GM21381 (cell line): Measurements from ENCODE around the gene DTL.

Source experiments
- ATAC-seq: cut with Tn5 transposase; IDR thresholded peaks from one replicate; pipeline ENCODE4 v1.9.1; 2021; ENCODE audit warnings: mild to moderate bottlenecking, moderate library complexity; ENCODE audit not compliant: unreplicated experiment

Gene DTL

GRCh38 chr1:212089560-212090163 is 54.1 kb downstream of the DTL start:
- no peak for ATAC-seq

GRCh38 chr1:212091438-212092121 is 56.0 kb downstream of the DTL start:
- ATAC-seq = no peak

DNA sequence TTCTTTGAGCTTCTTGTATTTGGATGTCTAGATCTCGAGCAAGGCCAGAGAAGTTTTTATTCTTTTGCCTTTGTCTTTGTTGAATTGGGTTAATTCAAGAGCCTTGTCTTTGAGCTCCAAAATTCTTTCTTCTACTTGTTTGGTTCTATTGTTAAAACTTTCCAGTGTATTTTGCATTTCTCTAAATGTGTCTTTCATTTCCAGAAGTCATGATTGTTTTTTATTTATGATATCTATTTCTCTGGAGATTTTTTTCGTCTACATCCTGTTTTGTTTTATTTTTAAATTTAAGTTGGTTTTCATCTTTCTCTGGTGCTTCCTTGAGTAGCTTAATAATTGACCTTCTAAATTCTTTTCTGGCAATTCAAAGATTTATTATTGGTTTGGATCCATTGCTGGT is 61.8 kb downstream of the DTL start:
- no peak for ATAC-seq

GRCh38 chr1:212098310-212098709 is 62.8 kb downstream of the DTL start:
- no peak for ATAC-seq

- no peak for ATAC-seq
Measured at GRCh38 chr1:212098771-212099170, 63.2 kb downstream of the DTL start.

GRCh38 chr1:212101251-212101650 is 65.7 kb downstream of the DTL start:
- no peak for ATAC-seq

DNA sequence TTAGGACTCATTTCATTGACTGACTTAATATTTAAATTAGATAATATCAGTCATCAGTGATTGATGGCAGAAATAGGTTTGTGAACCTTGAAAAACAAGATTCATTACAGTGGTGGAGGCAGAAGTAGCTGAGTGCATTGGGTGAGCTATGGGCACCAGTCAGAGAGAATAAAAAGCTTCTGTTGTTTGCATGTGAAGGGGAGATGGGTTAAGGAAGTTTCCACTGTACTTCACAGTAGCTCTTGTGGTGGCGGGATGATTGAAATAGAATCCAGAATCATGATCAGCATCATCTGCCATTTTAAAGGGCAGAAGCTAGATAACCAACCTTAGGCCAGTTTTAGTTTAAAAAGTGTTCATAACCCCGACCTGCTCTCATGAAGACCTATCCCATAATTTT is 66.2 kb downstream of the DTL start:
- no peak for ATAC-seq

- no peak for ATAC-seq
Measured at GRCh38 chr1:212104586-212105325, 69.2 kb downstream of the DTL start.

DNA sequence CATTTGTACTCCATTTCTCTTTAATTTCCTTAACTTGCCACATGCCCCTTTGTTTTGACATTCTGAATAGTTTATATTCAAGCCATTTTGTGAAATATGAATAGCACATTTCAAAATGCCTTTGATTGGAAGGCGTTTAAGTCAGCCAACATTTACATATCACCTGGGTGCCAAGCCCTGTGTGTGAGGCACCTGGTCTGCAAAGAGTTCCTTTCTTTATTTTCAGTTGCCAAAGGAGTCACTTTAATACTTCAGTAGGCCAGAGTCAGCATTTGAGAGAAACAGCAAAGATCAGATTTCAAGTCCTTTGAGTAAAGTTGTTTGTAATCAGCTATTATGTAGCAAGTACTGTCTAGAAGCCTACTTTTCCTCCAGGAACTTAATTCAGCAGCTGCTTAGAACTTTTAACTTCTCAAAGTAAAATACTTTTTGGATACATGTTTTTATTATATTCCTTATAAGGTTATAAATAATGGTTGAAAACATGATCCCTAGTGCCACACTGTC is 70.8 kb downstream of the DTL start:
- no peak for ATAC-seq

- ATAC-seq = no peak
Measured at GRCh38 chr1:212107481-212107880, 71.9 kb downstream of the DTL start.

DNA sequence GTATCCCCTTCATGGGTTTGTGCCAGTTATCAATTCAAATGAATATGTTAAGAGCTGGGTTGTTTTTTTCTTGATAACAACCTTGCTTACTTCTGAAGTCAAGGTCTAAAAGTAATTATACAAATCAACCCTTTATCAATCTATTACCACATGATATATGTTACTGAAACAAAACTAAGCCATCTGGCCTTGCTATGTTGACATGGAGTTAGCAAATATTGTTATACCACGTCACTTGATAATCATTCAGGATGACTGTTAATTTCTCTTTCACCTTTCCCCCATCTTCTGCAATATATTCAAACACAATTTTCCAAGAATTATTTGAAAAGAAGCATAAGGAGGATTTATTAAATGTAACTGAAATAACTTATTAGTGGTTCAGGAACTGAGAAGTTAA is 72.6 kb downstream of the DTL start:
- no peak for ATAC-seq

DNA sequence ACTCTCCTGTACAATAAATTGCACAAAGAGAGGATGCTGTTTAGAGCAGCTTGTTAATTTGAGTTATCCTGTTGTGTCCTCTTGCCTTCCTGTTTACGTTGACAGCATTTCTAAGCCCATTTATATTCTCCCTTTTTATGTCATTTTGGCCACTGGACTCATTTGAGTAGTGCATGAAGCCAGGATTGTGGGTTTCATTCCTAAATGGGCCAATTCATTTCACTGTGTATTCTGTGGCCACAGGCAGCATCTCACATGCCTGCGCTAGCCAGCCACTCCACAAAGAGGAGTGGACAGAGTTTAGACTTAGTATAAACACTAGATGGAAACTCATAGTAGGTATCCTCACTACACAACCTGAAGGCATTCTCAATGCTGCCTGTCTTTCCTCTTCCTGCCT is 73.4 kb downstream of the DTL start:
- ATAC-seq = no peak

GRCh38 chr1:212109728-212110127 is 74.2 kb downstream of the DTL start:
- no peak for ATAC-seq

DNA sequence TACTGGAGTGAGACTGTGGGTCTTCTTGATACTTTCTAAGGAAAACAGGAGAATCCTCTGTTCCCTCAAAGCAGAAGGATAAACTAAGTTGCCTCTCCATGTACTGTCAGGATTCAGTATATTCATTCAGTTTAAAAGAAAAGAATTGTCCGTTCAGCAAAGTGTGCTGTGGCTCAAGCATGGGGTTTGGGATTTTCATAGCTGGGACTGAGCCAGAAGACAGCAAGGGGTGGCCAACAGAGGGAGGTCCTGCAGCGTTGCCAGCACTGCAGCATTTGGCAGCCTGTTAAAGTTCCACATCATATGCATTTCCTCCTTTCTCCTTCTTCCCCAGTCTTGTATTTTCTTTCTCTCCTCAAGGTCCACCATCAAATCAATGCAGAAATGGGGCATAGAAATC is 75.1 kb downstream of the DTL start:
- ATAC-seq = no peak

DNA sequence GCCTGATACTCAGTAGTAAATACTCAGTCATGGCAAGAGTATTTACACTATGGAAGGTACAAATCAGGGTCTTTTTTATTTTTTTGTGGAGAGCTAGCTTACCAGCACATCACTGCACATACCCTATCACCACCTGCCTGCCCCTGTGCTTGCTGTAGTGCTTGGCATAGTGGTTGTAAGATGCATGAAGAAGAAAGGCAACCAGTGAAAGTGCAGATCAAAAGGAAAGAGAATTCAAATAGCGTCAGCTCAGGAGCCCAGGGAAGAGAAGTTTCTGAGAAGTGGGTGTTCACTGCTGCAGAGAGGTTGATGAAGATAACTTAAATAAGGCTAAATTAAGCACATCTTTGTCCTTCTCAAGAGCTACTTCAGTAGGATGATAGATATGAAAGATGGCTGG is 76.0 kb downstream of the DTL start:
- ATAC-seq = no peak

DNA sequence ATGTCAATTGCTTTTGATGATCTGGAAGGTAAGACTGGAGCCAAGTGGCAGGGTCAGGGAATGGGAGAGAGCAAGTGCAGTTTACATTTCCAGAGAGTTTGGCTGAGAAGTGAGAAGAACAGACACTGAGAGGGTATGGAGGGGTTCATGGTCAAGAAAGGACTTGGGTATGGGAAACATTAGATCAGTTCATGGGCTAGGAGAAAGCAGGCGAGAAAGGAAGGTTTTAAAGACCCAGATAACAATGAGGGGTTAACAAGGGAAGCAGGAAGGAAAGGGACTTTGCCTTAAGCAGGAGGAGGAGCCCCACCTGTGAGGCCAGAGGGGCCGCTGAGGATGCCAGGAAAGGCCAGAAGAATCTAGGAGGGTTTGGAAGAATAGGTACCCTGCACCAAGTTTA is 78.2 kb downstream of the DTL start:
- ATAC-seq = no peak

- no peak for ATAC-seq
Measured at GRCh38 chr1:212118167-212118871, 82.8 kb downstream of the DTL start.

DNA sequence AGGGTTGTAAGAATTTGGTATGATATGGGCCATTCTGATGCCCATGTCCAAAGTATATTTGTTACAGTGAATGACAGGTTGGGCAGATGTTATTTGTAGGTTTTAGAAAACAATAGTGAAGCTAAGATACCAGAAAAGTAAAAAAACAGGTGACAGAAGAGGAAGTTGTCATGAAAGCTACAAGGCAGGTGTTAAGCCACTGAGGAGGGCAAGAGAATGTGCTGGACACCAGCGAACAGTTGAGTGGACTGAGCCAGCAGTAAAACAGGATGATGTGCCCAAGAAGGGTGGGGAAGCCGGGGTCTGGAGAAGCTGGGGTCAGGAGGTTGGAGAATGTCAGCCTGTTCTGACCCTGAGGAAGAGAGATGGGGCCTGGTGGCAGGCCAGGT is 83.3 kb downstream of the DTL start:
- ATAC-seq = no peak

DNA sequence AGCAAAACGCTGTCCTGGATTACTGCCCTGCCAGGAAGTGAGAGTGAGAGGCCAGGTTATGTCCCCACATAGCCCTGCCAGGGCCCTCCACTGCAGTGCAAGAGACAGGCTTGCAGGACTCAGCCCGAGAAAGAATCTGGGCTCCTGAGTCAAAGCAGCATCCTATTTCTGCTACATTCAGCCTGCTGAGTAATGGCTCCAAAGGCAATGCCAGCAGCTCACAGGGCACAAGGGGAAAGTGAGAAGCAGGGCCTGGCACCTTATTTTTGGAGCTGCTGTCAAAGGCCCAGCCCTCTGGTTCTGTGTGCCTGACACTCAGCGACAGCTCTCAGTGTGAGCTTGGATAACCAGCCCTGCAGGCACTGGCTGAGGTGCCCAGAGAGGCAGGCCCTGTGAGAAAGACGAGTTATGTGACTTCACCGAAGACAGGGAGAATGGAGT is 83.9 kb downstream of the DTL start:
- ATAC-seq = no peak

DNA sequence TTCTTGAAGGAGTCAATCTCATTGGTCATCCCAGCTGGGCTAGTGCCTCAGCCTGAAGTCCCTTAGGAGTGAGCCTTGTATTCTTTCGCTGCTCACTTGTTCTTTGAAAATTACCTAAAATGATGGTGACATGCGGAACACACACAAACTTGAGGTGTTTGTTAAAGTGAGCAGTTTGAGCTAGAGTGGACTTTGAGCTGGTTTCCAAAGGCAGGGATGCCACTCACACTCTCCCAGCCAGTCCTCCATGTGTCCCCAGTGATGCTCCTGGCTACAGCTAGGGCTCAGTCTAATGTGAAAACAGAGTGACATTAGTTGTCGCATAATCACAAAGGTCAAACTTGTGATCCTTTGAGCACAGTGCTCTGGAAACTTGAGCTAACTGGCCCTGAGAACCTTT is 84.3 kb downstream of the DTL start:
- no peak for ATAC-seq

DNA sequence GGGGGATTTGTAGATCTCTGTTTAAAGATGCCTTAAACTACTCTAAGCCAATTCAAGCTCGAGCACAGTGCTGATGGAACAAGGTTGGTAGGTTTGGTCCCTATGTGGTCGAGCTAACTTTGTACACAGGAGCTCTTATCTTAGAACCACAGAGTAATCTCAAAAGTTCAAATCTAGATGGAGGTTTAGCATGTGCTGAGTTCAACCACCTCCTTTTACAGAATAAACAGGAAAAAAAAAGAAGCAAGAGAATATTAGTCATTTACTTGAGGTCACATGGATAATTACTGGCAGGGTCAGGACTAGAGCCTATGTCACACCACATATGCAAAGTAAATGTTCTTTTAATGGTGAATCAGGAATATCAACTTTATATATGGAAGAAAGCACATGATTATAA is 86.2 kb downstream of the DTL start:
- no peak for ATAC-seq
